ENCODE measurements around the gene SALL4. TPM values are rescaled to one million over a fixed set of nuclear protein-coding genes. Genes with fewer than 3 reads are reported as not detected.
A peak's percentile ranks its signal among the peaks of the same experiment; 100 is the strongest.
"Not testable (repeated sequence)": the region's sequence is repeated elsewhere in the genome, so short reads cannot be mapped to it uniquely, and the experiment has no call there.

Gene SALL4
- polyA plus RNA-seq, 1 experiment, result 0.46 TPM

GRCh38 chr20:51757226-51757625 lies 45.1 kb downstream of the SALL4 start:
- CTCF ChIA-PET, result no interaction called here
- Histone ChIP-seq H3K27me3 (ENCODE audit: control insufficient read depth, insufficient read depth, low read length) (no peaks in the 10 kb centered on the region), H3K9me3 (ENCODE audit: control insufficient read depth, insufficient read depth, low read length) (peaks cover 4% of the 10 kb centered on the region; the same call in 1 of the 2 replicates), H3K4me3 (ENCODE audit: low read depth, low read length) (no peak overlapping the region), H3K27ac (ENCODE audit: low read depth, low read length) (no peak overlapping the region)
- POLR2A ChIA-PET, result no interaction called here
- no peak for DNase-seq (ENCODE audit: low read depth, low spot score)
- TF ChIP-seq CTCF (IDR thresholded peaks at IDR 0.05; ENCODE audit: low read depth, low read length), result no peak

GRCh38 chr20:51756653-51757052 lies 45.7 kb downstream of the SALL4 start:
- Histone ChIP-seq H3K4me3 (ENCODE audit: low read depth, low read length) (no peak overlapping the region), H3K27ac (ENCODE audit: low read depth, low read length) (no peak overlapping the region), H3K27me3 (ENCODE audit: control insufficient read depth, insufficient read depth, low read length) (no peaks in the 10 kb centered on the region), H3K9me3 (ENCODE audit: control insufficient read depth, insufficient read depth, low read length) (peaks cover 3% of the 10 kb centered on the region; the same call in 1 of the 2 replicates)
- TF ChIP-seq CTCF (IDR thresholded peaks at IDR 0.05; ENCODE audit: low read depth, low read length), result no peak
- no peak for DNase-seq (ENCODE audit: low read depth, low spot score)
- CTCF ChIA-PET, result no interaction called here
- POLR2A ChIA-PET, result no interaction called here

- POLR2A ChIA-PET, result not testable (repeated sequence)
- H3K27ac ChIP-seq (ENCODE audit: low read depth, low read length), result peak overlapping the region; percentile 93
Measured at GRCh38 chr20:51753220-51753619, 49.1 kb downstream of the SALL4 start.

GRCh38 chr20:51752343-51752951 lies 49.9 kb downstream of the SALL4 start:
- no peak for TF ChIP-seq CTCF (IDR thresholded peaks at IDR 0.05; ENCODE audit: low read depth, low read length)
- peak overlapping the region; percentile 25 for H3K4me3 ChIP-seq (ENCODE audit: low read depth, low read length)
- H3K27me3 ChIP-seq (ENCODE audit: control insufficient read depth, insufficient read depth, low read length), result no peaks in the 10 kb centered on the region
- H3K9me3 ChIP-seq (ENCODE audit: control insufficient read depth, insufficient read depth, low read length), result no peaks in the 10 kb centered on the region
- POLR2A ChIA-PET, result interaction anchor here (0.6 to 1.0 kb wide), 3 partner anchors 9 to 21 kb away, joined by 3 to 6 read pairs (median 3); no protein-coding TSS in a partner anchor
- peak; percentile 69 for DNase-seq (ENCODE audit: low read depth, low spot score)
- CTCF ChIA-PET, result interaction anchor here (0.6 to 1.2 kb wide), 4 partner anchors 8 to 48 kb away, joined by 3 to 12 read pairs (median 4); no protein-coding TSS in a partner anchor
- peak overlapping the region; percentile 93 for H3K27ac ChIP-seq (ENCODE audit: low read depth, low read length)

More at GRCh38 chr20:51753220-51753619, 49.1 kb downstream of the SALL4 start:
- not testable (repeated sequence) for H3K27me3 ChIP-seq (ENCODE audit: control insufficient read depth, insufficient read depth, low read length); H3K4me3 ChIP-seq (ENCODE audit: low read depth, low read length); DNase-seq (ENCODE audit: low read depth, low spot score); H3K9me3 ChIP-seq (ENCODE audit: control insufficient read depth, insufficient read depth, low read length)
- CTCF ChIA-PET, result interaction anchor here (1.2 kb wide), 1 partner anchor 11 kb away, joined by 4 read pairs; no protein-coding TSS in a partner anchor

DNA sequence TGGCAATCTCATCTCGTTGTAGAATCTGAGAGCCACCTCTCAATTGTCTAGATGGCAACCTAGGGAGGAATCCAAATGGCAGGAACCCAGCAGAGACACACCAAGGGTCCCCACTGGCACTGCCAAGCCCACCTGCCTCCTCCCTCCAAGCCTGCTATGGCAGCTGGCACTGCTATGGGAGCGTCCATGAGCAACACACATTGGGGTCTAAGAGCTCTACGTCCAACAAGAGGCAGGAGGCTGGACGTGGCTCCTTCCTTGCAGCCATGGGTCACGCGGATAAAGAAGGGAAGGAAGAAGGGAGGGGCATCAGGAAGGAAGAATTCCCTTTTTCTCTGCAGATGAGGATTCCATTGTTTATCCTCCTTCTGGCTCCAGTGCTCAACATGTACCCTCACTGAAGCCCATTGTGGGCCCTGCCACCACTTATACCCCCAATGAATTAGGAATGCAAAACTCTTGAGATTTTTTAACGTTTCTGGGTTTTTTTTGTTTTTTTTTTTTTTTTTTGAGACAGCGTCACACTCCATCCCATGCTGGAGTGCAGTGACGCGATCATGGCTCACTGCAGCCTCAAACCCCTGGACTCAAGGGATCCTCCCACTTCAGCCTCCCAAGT lies 51.4 kb downstream of the SALL4 start:
- no peak overlapping the region for H3K4me3 ChIP-seq (ENCODE audit: low read depth, low read length)
- peak overlapping the region; percentile 88 for H3K27ac ChIP-seq (ENCODE audit: low read depth, low read length)
- H3K27me3 ChIP-seq (ENCODE audit: control insufficient read depth, insufficient read depth, low read length), result no peaks in the 10 kb centered on the region
- no peaks in the 10 kb centered on the region for H3K9me3 ChIP-seq (ENCODE audit: control insufficient read depth, insufficient read depth, low read length)
- no peak for TF ChIP-seq CTCF (IDR thresholded peaks at IDR 0.05; ENCODE audit: low read depth, low read length)
- POLR2A ChIA-PET, result no interaction called here
- CTCF ChIA-PET, result interaction anchor here (1.5 kb wide), 1 partner anchor 50 kb away, joined by 4 read pairs; no protein-coding TSS in a partner anchor
- no peak for DNase-seq (ENCODE audit: low read depth, low spot score)

Measured in AG04450 (cell line).